ENCODE measurements around the gene DCP2.

DCP2 gene

DNA sequence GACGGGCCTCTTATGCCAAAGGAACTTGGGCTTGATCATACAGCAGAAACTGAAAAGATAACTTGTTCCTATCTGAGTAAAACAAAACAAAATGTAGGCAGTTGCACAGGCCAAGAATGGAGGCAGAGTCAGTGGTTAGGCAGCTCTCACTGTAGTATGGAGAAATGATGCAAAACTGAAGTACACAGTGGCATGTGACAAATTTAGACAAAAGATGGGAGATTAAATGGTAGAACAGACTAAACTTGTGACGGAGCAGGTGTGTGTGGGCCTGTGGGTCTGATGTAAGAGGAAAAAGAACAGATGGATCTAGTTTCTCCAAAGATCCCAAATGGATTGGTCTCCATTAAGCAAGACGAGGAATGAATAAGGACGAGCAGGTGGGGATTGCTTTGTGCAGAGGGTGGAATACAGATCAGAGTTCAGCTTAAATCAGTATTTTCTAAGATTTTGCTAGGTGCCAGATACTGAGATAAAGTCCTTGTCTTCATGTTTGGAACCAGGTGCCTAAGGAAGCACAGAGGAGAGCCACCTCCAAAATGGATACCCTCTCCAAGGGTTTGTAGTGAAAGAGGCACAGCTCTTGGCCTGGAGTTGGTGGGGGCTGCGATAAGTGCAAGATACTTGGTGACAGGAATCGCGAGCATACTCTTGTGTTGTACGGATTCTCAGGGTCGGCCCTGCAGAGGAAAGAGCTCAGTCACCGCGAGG, 722 bp upstream of the DCP2 start:
- no peaks in the 10 kb centered on the region for H3F3A ChIP-seq (ENCODE audit: control insufficient read depth, insufficient read depth)
- no peaks in the 10 kb centered on the region for H3K27me3 ChIP-seq (ENCODE audit: control insufficient read depth, low read length)
- H3K9me3 ChIP-seq (ENCODE audit: control insufficient read depth, insufficient read depth, low read length) = no peaks in the 10 kb centered on the region
- H3K4me2 ChIP-seq (ENCODE audit: low read length) = peak overlapping the region; percentile 85
- H3K9me2 ChIP-seq (replicated peaks; ENCODE audit: control insufficient read depth, low read length) = no peaks in the 10 kb centered on the region
- H3K36me3 ChIP-seq (ENCODE audit: control insufficient read depth, low read length) = peaks cover 28% of the 10 kb centered on the region
- H3K27ac ChIP-seq (ENCODE audit: low read depth, low read length) = peak overlapping the region; percentile 53
- H3K79me2 ChIP-seq (ENCODE audit: control insufficient read depth, low read length) = peaks cover 43% of the 10 kb centered on the region
- H4K20me1 ChIP-seq (ENCODE audit: control insufficient read depth, insufficient read depth, low read depth, low read length) = peaks cover 22% of the 10 kb centered on the region
- TF ChIP-seq CTCF (IDR thresholded peaks at IDR 0.05; ENCODE audit: low read depth, low read length, poor library complexity, severe bottlenecking) = no peak
- no peak for TF ChIP-seq EZH2phosphoT487 (IDR thresholded peaks at IDR 0.05; ENCODE audit: borderline replicate concordance, low read length)
- H3K4me1 ChIP-seq (ENCODE audit: control insufficient read depth, low read length) = peaks cover 42% of the 10 kb centered on the region
- peak overlapping the region; percentile 97 for H3K4me3 ChIP-seq (ENCODE audit: low read length)

DNA sequence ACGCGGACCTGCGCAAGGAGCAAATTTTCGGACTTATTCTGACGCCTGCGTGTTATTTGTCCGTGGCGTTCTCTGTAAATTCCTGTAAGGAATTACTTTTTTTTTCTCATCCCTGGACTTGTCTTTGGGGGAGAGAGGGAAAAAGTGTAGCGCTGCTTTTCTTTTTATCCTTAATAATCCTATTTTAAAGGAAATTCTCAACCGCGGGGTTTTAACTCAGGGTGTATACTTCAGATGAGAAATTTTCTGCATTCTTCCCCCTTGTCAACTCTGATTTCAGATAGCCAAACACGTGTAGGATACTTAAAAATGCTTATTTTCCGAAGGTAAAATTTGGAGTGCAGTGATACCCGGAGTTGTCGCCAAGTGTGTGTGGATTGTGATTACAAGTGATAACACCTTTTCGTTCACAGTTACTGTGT, 853 bp downstream of the DCP2 start:
- no peaks in the 10 kb centered on the region for H3K9me3 ChIP-seq (ENCODE audit: control insufficient read depth, insufficient read depth, low read length)
- no peaks in the 10 kb centered on the region for H3F3A ChIP-seq (ENCODE audit: control insufficient read depth, insufficient read depth)
- H3K4me3 ChIP-seq (ENCODE audit: low read length) = peak overlapping the region; percentile 97
- no peaks in the 10 kb centered on the region for H3K27me3 ChIP-seq (ENCODE audit: control insufficient read depth, low read length)
- TF ChIP-seq EZH2phosphoT487 (IDR thresholded peaks at IDR 0.05; ENCODE audit: borderline replicate concordance, low read length) (no peak), CTCF (IDR thresholded peaks at IDR 0.05; ENCODE audit: low read depth, low read length, poor library complexity, severe bottlenecking) (no peak)
- H3K36me3 ChIP-seq (ENCODE audit: control insufficient read depth, low read length) = peaks cover 44% of the 10 kb centered on the region
- H4K20me1 ChIP-seq (ENCODE audit: control insufficient read depth, insufficient read depth, low read depth, low read length) = peaks cover 26% of the 10 kb centered on the region
- peak overlapping the region; percentile 85 for H3K4me2 ChIP-seq (ENCODE audit: low read length)
- H3K4me1 ChIP-seq (ENCODE audit: control insufficient read depth, low read length) = peaks cover 31% of the 10 kb centered on the region
- peak overlapping the region; percentile 77 for H3K27ac ChIP-seq (ENCODE audit: low read depth, low read length)
- peaks cover 59% of the 10 kb centered on the region for H3K79me2 ChIP-seq (ENCODE audit: control insufficient read depth, low read length)
- no peaks in the 10 kb centered on the region for H3K9me2 ChIP-seq (replicated peaks; ENCODE audit: control insufficient read depth, low read length)

DNA sequence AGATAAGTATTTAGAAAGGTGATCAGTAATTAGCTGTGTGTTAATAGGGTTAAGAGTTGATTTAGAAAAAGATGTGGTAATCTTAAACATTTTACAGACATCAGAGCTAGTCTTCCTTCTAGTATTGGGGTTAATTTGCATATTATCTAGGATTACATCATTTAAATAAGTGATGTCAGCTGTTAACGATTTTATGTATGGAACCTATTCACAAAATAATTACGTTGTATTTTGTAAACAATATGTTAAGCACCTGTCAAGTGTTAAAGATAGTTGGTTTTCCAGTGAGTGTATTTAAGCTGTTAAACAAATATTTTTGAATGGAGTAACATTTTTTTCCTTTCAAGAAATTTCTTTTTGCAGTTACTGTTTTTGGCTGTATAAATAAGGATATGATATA, 2.2 kb downstream of the DCP2 start:
- no peak overlapping the region for H3K27ac ChIP-seq (ENCODE audit: low read depth, low read length)
- peaks cover 57% of the 10 kb centered on the region for H3K36me3 ChIP-seq (ENCODE audit: control insufficient read depth, low read length)
- peaks cover 31% of the 10 kb centered on the region for H4K20me1 ChIP-seq (ENCODE audit: control insufficient read depth, insufficient read depth, low read depth, low read length)
- H3K4me2 ChIP-seq (ENCODE audit: low read length) = peak overlapping the region; percentile 85
- peaks cover 31% of the 10 kb centered on the region for H3K4me1 ChIP-seq (ENCODE audit: control insufficient read depth, low read length)
- H3K4me3 ChIP-seq (ENCODE audit: low read length) = peak overlapping the region; percentile 97
- peaks cover 72% of the 10 kb centered on the region for H3K79me2 ChIP-seq (ENCODE audit: control insufficient read depth, low read length)
- H3K9me3 ChIP-seq (ENCODE audit: control insufficient read depth, insufficient read depth, low read length) = no peaks in the 10 kb centered on the region
- no peaks in the 10 kb centered on the region for H3K27me3 ChIP-seq (ENCODE audit: control insufficient read depth, low read length)
- H3F3A ChIP-seq (ENCODE audit: control insufficient read depth, insufficient read depth) = no peaks in the 10 kb centered on the region
- TF ChIP-seq CTCF (IDR thresholded peaks at IDR 0.05; ENCODE audit: low read depth, low read length, poor library complexity, severe bottlenecking) (no peak), EZH2phosphoT487 (IDR thresholded peaks at IDR 0.05; ENCODE audit: borderline replicate concordance, low read length) (no peak)
- no peaks in the 10 kb centered on the region for H3K9me2 ChIP-seq (replicated peaks; ENCODE audit: control insufficient read depth, low read length)
